Fibroblast of skin of right quadriceps (primary cell): ENCODE results near the gene KLK15.
"Not testable (repeated sequence)": the region's sequence is repeated elsewhere in the genome, so short reads cannot be mapped to it uniquely, and the experiment has no call there.

Experiments
- DNase-seq: peaks from one replicate; pipeline ENCODE4 v3.0.0-alpha.2; 2013

Gene KLK15

GRCh38 chr19:50794876-50795663 is 38.3 kb downstream of the KLK15 start:
- DNase-seq: no peak

GRCh38 chr19:50794074-50794875 is 39.1 kb downstream of the KLK15 start:
- peak; percentile 33 for DNase-seq

- no peak for DNase-seq
Measured at GRCh38 chr19:50793558-50794065, 39.8 kb downstream of the KLK15 start.

DNA sequence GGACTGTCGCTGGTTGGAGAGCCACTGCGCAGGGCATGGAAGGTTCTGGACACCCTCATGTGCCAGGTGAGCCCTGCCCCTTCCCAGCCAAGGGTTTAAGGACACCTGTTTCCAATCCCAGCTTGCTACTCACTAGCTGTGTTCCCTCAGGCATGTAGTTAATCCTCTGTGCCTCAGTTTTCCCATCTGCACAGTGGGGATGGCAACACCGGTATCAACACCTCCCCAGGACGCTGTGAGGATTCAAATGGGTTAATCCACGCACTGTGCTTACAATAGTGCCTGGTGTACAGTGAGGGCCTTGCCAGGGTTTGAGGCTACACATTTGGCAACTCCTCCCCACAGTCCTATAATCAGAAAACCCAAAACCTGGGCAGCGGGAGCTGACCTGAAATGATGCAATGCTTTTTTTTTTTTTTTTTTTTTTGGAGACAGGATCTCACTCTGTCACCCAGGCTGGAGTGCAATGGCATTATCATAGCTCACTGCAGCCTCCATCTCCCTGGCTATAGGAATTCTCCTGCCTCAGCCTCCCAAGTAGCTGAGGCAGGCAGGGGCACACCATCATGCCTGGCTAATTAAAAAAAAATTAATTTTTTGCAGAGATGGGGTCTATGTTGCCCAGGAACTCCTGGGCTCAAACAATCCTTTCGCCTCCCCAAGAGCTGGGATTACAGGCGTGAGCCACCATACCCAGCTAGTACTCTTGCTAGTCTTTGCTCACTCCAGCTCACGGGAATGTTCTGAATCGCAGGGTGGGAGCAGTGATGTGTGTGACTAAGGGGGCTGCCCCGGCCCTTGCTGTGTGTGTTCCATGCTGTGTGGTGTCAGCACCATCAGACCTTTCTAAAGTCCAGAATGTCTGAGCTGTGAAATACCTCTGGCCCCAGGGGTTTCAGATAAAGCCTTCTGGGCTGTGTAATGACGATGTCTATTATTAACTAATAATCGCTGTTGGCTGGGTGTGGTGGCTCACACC is 40.8 kb downstream of the KLK15 start:
- no peak for DNase-seq

DNA sequence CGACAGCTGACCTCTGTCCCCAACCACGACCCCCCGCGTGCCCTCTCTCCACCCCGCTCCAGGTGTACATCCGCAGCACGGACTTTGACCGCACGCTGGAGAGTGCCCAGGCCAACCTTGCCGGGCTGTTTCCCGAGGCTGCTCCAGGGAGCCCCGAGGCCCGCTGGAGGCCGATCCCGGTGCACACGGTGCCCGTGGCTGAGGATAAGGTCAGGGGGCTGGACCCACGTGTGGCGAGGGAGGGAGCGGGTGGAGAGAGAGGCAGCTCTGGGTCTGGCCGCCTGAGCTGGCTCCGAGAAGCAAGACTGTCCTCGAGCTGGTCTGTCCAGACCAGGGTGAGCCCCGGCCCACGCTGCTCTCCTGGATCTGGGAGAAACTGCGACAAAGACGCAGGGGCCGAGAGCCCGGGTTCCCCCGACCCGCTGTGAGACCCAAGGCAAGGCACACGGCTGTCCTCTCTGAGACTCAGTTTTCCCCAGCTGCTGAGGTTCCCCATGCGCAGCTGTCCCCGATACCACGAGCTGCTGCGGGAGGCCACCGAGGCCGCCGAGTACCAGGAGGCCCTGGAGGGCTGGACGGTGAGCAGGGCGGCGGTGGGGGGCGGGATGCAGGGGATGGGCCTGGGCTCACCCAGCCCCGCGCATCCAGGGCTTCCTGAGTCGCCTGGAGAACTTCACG is 41.6 kb downstream of the KLK15 start:
- no peak for DNase-seq

- DNase-seq: no peak
Measured at GRCh38 chr19:50790922-50791467, 42.4 kb downstream of the KLK15 start.

- no peak for DNase-seq
Measured at GRCh38 chr19:50790396-50790795, 43.0 kb downstream of the KLK15 start, which contains the start of gene ACP4. ACP4 (plus strand) TSS chr19:50790415; CDS start chr19:50790415, 0 bp downstream.

DNA sequence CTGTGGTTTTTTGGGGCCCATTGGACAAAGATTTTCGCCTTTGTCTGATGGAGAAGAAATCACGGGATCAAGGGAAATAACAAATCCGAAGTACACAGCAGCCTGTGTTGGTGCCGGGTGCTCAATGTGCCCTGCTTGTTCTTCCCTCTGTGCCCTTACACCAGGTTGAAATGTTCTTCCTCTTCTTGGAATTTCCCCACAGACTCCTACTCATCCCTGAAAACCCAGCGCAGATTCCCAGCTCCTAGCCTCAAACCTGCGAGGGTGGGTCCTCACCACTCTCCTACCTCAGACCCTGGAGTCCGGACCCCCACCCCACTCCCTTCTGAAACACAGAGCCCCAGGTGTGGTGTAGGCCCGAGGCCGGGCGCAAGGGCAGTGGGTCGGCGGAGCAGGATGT is 48.0 kb downstream of the KLK15 start:
- no peak for DNase-seq

DNA sequence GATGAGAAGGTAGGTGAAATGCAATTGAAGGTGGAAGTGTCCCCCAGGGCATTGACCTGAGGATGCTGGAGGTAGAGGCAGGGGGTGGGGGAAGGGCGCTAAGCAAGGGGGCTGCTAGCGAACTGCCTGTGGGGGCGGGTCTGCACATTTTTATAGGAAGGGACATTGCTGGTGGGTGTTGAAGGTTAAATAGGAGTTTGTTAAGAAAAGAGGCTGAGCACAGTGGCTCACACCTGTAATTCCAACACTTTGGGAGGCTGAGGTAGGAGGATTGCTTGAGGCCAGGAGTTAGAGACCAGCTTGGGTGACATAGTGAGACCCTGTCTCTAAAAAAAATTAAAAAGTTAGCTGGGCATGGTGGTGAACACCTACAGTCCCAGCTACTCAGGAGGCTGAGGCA is 48.7 kb downstream of the KLK15 start:
- DNase-seq: no peak

DNA sequence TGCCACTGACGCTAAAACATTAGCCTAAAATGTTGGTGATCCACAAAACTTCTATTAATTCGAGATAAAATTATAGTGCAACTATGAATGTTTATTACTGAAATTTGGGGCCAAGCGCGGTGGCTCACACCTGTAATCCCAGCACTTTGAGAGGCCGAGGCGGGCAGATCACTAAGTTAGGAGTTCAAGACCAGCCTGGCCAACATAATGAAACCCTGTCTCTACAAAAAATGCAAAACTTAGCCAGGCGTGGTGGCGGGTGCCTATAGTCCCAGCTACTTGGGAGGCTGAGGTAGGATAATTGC is 49.6 kb downstream of the KLK15 start:
- not testable (repeated sequence) for DNase-seq

DNA sequence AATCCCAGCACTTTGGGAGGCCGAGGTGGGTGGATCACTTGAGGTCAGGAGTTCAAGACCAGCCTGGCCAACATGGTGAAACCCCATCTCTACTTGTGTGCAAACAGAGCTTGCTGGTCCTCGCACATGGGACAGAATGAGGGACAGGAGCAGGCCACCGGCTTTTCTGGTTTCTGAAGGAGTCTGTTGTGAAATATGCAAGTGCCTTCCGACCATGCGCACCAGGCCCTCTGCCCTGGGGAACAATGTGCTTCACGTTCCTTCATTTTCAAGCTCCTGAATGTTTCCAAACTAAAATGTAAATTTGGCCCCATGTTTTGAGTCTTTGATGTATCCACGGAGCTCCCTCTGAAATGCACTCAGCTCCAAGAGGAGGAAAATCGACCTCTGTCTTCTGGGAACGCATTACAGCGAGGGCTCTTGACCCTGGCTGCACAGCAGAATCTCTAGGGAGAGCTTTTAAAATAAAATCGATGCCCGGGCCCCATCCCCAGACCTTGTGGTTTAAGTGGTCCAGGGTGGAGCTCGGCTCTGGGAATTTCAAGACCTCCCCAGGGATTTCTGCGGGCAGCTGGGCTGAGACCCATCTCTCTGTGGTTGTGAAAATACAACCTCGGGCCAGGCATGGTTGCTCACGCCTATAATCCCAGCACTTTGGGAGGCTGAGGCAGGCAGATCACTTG is 52.5 kb downstream of the KLK15 start:
- no peak for DNase-seq

DNA sequence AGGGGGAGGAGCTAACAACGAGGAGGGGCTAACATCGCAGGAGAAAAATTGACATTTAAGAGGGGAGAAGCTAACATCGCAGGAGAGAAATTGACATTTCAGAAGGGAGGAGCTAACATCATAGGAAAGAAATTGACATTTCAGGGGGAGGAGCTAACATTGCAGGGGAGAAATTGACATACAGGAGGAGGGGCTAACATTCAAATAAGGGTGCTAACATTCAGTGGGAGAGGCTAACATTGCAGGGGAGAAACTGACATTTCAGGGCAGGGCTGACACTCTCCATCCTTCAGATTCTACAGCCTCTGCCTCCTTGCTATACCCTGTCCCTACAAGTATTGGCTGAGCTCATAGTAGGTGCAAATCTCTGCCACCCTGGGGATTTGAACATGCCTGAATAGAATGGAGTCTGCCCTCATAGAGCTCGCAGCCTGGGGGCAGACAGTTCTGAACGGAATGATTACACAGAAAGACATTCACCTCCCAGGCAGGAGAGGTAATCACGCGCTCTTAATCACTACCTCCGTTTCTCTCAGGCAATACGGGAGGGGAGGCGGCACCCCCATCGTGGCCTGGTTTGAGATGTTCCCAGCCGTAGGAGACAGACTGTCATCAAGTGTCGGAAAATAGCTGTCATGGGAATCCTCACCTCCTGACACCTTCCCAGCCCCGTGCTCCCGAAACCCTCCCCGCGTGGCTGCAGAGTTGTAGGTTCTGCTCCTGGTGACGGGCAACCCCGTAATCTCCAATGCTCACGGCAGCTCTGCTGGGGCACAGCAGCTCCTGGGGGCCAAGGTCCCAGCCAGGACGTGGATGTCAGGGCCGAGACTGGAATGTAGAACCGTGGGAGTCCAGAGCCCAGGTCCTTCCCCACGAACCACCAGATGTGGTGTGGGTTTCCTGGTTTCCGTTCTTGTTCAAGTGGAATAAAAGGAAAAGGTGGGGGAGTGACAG is 53.6 kb downstream of the KLK15 start:
- no peak for DNase-seq

DNA sequence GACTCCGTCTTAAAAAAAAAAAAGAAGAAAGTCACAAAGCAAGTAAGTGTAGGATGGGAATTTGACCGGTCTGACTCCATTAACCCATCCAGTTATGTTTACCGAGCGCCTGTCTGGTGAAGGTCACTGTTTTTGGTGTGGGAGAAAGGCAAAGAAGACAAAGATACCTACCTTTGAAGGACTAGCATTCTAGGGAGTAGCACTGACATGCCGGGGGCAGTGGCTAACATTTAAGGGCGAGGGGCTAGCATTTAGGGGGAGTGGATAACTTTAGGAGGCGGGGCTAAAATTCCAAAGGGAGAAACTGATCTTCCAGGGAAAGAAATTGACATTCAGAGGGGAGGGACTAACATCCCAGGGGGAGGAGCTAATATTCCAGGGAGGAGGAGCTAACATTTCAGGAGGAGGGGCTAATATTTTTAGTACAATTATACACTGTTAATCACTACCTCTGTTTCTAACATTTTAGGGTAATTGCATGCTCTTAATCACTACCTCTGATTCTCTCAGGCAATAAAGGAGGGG is 54.4 kb downstream of the KLK15 start:
- no peak for DNase-seq

GRCh38 chr19:50777830-50778303 is 55.5 kb downstream of the KLK15 start:
- peak; percentile 39 for DNase-seq

- no peak for DNase-seq
Measured at GRCh38 chr19:50777261-50777660, 56.1 kb downstream of the KLK15 start.

GRCh38 chr19:50776131-50776530 is 57.2 kb downstream of the KLK15 start:
- DNase-seq: no peak
